Renal cortical epithelial cell (primary cell): ENCODE data around the gene LINC01488. TPM values are rescaled to one million over a fixed set of nuclear protein-coding genes. Genes with fewer than 3 reads are reported as not detected.

Source experiments
- DNase-seq: peaks from one replicate; pipeline ENCODE4 v3.0.0-alpha.2; 2011; ENCODE audit warnings: low read depth
- total RNA-seq: library from RNA; depleted of rRNA; stranded (reverse); fragments of >200 nt; gene quantifications from 2 replicates; pipeline ENCODE4 v1.2.3, GENCODE V29; 2014

Gene LINC01488
- total RNA-seq, 1 donor from 2014 or later = not detected

DNA sequence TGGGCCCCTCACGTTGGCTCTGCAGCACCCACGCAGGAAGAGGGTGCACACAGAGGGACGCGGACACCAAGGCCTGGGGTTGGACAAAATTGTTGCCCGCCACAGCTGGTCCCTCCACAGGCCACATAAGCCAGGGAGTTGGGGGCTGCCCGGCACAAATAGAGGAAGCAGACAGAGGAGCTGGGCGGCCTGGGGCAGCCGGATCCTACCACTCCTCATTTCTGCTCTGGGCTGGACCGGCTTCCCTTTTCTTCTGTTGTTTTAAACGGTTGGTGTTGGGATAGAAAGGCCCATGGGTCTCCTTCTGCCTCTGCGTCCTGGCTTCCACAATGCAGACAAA, 36.4 kb upstream of the LINC01488 start:
- no peak for DNase-seq

- no peak for DNase-seq
Measured at GRCh38 chr11:69446108-69446507, 35.4 kb upstream of the LINC01488 start.

DNA sequence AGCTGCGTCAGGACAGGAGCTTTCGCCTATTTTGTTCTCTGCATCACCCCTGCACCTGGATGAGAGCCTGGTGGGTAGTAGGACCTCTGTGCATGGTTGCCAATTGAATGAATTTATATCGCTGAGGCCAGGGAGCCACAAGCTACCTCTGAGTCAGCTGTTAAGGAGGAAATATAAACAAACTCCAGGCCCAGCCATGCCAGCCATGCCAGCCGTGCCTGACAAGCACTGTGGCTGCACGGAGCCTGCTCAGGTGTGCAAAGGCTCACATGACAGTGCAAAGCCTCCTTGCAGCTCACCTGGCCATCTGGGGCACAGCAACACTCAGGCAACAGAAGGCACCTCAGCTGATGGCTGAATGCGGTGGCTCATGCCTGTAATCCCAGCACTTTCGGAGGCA, 33.7 kb upstream of the LINC01488 start:
- DNase-seq = peak; percentile 74

DNA sequence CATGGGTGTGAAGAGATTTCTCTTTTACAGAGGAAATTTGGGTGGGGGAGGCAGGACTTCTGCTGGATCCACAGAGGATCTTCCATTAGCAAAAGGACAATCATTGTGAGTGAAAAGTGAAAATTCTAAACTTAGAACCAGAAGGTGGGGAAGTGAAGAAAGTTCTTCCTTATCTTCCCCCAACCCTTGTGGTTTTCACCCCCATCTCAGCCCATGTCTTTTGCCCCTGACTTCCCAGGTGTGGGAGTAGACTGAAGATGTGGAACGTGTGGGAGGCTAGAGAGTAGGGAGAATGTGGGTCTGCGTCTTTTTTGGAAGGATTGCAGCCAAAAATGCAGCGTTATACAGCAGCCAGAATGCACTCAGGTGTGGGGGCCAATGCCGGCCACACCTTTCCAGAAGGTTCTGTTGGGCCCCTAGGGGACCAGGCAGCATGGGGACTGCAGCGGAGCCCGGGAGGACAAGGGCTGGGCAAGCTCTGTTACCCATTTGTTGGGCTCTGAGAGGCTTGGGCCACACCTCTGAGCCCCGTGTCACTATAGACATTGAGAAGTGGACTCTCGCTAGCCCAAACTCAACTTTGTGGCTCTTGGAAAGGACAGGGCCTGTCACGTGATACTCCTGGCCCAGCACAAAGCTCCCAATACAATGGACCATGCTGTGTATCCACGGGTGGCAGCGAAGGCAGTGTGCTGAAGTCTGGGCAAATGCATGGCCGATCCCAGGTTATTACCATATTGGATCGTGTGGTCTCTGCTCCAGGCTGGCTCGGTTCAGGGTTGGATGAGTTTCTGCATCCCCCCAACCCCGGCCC, 32.8 kb upstream of the LINC01488 start:
- no peak for DNase-seq

GRCh38 chr11:69449320-69450063, 32.0 kb upstream of the LINC01488 start:
- DNase-seq = no peak

- DNase-seq = no peak
Measured at GRCh38 chr11:69450064-69450856, 31.2 kb upstream of the LINC01488 start.

GRCh38 chr11:69450857-69451220, 30.6 kb upstream of the LINC01488 start:
- no peak for DNase-seq

DNA sequence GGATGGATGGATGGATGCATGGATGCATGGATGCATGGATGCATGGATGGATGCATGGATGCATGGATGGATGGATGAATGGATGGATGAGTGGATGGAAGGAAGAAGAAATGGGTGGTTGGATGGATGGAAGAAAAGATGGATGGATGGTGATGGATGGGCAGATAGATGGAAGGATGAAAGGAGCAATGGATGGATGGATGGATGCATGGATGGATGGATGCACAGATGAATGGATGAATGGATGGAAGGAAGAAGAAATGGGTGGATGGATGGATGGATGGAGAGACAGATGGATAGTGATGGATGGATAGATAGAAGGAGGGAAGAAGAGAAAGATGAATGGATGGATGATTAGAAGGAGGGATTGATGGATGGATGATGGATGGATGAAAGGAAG, 30.2 kb upstream of the LINC01488 start:
- no peak for DNase-seq

DNA sequence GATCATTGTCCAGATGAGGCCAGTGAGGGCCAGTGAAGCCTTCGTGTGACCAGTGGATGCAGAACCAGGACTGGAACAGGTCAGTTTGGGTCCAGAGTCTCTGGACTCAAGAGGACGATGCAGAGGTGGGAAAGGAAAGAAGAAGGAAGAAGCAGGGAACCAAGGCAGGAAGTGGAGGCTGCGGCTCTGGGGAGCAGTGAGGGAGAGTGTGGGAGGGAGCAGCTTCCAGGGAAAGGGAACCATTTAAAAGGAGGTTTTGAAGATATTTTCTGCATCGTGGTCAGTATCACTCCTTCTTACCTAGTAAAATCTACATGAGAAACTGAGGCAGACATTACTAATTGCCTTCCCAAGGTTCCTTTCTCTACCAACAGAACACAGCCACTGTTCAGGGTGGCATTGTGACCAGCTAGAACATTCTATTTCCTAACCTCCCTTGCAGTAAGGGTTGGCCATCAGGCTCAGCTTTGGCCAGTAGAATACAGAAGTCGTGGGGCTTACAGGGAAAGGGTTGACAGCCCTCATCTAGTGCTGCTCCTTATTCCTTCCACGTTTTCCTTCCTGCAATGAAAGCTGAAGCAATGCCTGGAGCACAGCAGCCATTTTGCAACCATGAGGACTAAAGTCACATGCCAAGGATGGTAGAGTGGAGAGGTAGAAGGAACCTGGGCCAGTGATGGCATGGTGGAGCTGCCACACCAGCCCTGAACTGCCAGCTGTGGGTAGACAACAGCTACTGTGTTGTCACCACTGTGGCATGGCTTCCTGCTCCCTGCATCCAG, 29.1 kb upstream of the LINC01488 start:
- DNase-seq = no peak

DNA sequence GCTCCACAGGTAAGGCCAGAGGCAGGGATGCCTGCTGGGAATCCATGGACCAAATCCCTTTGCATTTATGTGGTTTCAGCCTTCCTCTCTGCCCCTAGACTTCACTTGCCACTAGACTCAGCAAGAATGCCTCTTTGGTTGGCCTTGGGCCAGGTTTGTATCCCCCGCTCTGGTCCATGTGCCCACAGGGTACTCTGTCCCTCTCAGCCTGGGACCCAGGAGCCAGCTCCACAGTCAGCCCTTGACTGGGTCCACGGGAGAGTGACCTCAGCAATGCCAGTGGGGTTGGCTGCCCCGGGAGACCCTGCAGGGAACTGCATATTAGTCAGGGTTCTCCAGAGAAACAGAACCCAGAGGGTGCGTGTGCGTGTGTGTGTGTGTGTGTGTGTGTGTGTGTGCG, 28.3 kb upstream of the LINC01488 start:
- DNase-seq = no peak

DNA sequence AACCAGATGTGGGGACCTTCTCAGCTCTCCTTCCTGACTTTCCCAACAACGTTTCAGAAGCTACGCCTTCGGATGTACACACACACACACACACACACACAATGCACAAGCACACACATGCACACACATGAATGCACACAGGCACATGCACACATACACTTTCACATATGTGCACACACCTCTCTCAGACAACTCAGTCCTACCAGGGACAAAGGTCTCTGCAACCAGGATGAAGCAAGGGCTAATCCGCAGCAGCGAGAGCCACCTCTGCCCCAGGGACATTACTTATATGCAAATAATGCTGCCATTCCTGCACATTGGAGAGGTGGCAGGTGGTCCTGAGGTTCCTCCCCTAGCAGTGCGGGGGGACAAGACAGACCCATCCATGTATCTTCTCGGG, 27.4 kb upstream of the LINC01488 start:
- DNase-seq = no peak

DNA sequence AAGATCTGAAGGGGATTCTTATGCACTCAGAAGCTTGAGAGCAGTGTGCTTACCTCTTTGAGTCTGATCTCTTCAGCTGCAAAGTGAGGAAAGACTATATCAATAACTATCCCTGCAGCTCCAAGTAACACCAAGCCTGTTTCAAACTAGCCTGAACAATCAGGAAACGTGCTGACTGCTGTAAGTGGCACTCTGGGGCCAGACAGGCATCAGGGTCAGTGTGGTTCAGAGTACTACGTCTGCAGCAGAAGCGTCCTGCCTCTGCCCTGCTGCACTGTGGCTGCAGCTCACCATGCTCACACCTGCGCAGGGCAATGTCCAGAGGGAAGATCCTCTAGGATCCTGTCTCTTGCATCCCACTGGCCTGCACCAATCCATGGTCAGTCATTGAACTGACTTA, 25.5 kb upstream of the LINC01488 start:
- DNase-seq = no peak

- no peak for DNase-seq
Measured at GRCh38 chr11:69456712-69457111, 24.8 kb upstream of the LINC01488 start.

- no peak for DNase-seq
Measured at GRCh38 chr11:69459848-69460539, 21.5 kb upstream of the LINC01488 start.

- DNase-seq = peak; percentile 64
Measured at GRCh38 chr11:69460540-69461257, 20.8 kb upstream of the LINC01488 start.

DNA sequence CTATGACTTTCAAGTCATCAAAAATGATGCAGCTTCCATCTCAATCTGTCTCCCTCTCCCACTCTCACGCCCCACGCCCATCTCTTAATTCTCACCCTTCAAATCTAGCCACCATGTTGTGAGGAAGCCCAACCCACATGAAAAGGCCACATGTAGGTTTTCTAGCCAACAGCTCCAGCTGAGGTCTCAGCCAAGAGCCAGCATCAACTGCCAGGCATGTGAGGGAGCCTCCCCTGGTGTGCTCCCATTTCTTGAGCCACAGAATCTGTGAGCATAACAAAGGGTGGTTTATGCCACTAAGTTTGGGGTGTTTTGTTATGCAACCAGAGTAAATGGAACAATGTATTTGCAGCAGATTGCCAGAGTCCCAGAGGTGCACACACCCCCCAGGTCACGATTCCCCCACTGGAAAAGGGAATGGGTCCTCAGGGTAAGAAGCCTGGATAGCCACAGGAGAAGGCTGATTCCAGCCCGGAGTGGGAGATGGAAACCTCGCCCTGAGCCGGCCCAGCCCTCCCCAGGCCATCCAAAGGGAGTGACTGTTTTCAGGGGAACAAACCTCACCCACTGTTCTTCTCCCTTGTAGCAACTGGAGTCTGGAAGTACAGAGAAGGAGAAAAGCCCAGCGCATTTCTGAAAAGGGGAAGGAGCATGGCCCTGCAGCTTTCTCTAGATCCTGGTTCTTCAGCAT, 20.0 kb upstream of the LINC01488 start:
- DNase-seq = no peak

- no peak for DNase-seq
Measured at GRCh38 chr11:69462106-69462951, 19.1 kb upstream of the LINC01488 start.

GRCh38 chr11:69463181-69463994, 18.1 kb upstream of the LINC01488 start:
- no peak for DNase-seq
